HEK293 (cell line): ENCODE measurements around the gene CLK4.

Experiments
- CTCF ChIA-PET: fragments of 350-600 bp; formaldehyde crosslinking; extraction: SDS; loops from one replicate; lab custom pipeline; 2021; ENCODE audit warnings: antibody characterized with exemption; lab: Yijun Ruan, JAX
- POLR2A ChIA-PET: fragments of 300-600 bp; formaldehyde crosslinking; extraction: SDS; loops from one replicate; lab custom pipeline; 2020; ENCODE audit warnings: antibody characterized with exemption, inconsistent platforms; lab: Yijun Ruan, JAX
- H3K27ac ChIP-seq: fragments of 200-500 bp; sonication (Bioruptor generic); 2 replicates; pipeline ENCODE4 v1.5.1; 2014; ENCODE audit warnings: low read depth, low read length, control low read depth, inconsistent platforms; ENCODE audit errors: extremely low read depth
- H3K36me3 ChIP-seq, 2 experiments: fragments of 200-500 bp in 1 of 2; sonication (Bioruptor generic) in 1 of 2; 1 replicate in 1 of 2; 2 replicates in 1 of 2; pipeline ENCODE4 v1.5.1; 2014 to 2017; ENCODE audit warnings: inconsistent platforms in 2 of 2, low read length in 2 of 2; ENCODE audit not compliant: control insufficient read depth in 2 of 2, insufficient read depth in 1 of 2
- H3K4me1 ChIP-seq: fragments of 200-500 bp; sonication (Bioruptor generic); 2 replicates; pipeline ENCODE4 v1.5.1; 2014; ENCODE audit warnings: mild to moderate bottlenecking, low read length, inconsistent platforms; ENCODE audit not compliant: control insufficient read depth, insufficient read depth
- H3K4me3 ChIP-seq: 2 replicates; pipeline ENCODE4 v1.5.1; 2011; ENCODE audit warnings: low read depth, mild to moderate bottlenecking, control low read depth, low read length, moderate library complexity
- H3K9me3 ChIP-seq: fragments of 200-500 bp; sonication (Bioruptor generic); 2 replicates; pipeline ENCODE4 v1.5.1; 2014; ENCODE audit warnings: low read depth, low read length, inconsistent platforms; ENCODE audit not compliant: control insufficient read depth, insufficient read depth
- CTCF ChIP-seq: fragments of 450-650 bp; formaldehyde crosslinking; IDR thresholded peaks from 2 replicates; pipeline ENCODE4 v1.5.1; 2016; ENCODE audit warnings: missing biosample characterization, missing genetic modification characterization
- GLI2 ChIP-seq: fragments of 450-650 bp; formaldehyde crosslinking; IDR thresholded peaks from 2 replicates; pipeline ENCODE4; 2017; ENCODE audit warnings: missing biosample characterization, missing genetic modification characterization, low read depth, borderline replicate concordance
- KLF16 ChIP-seq: fragments of 450-650 bp; formaldehyde crosslinking; IDR thresholded peaks from 2 replicates; pipeline ENCODE4 v1.5.1; 2017; ENCODE audit warnings: missing biosample characterization, missing genetic modification characterization
- PRDM6 ChIP-seq: fragments of 450-650 bp; formaldehyde crosslinking; IDR thresholded peaks from 2 replicates; pipeline ENCODE4 v1.5.1; 2017; ENCODE audit warnings: missing biosample characterization, missing genetic modification characterization
- REST ChIP-seq: fragments of 450-650 bp; formaldehyde crosslinking; IDR thresholded peaks from 2 replicates; pipeline ENCODE4 v1.5.1; 2016; ENCODE audit warnings: missing biosample characterization, missing genetic modification characterization
- YY1 ChIP-seq: fragments of 450-650 bp; formaldehyde crosslinking; IDR thresholded peaks from 2 replicates; pipeline ENCODE4 v1.5.1; 2018; ENCODE audit warnings: missing biosample characterization, missing genetic modification characterization
- YY2 ChIP-seq: fragments of 450-650 bp; formaldehyde crosslinking; IDR thresholded peaks from 2 replicates; pipeline ENCODE4 v1.5.1; 2016; ENCODE audit warnings: missing biosample characterization, missing genetic modification characterization
- ZBTB11 ChIP-seq: fragments of 450-650 bp; formaldehyde crosslinking; conservative IDR thresholded peaks from 2 replicates; pipeline ENCODE4 v1.5.1; 2016; ENCODE audit warnings: low read depth, missing biosample characterization, missing genetic modification characterization
- ZBTB17 ChIP-seq: fragments of 450-650 bp; formaldehyde crosslinking; IDR thresholded peaks from 2 replicates; pipeline ENCODE4 v1.5.1; 2016; ENCODE audit warnings: missing biosample characterization, missing genetic modification characterization
- ZBTB20 ChIP-seq: fragments of 450-650 bp; formaldehyde crosslinking; IDR thresholded peaks from 2 replicates; pipeline ENCODE4 v1.5.1; 2016; ENCODE audit warnings: missing biosample characterization, missing genetic modification characterization
- ZNF121 ChIP-seq: fragments of 450-650 bp; formaldehyde crosslinking; IDR thresholded peaks from 2 replicates; pipeline ENCODE4 v1.5.1; 2016; ENCODE audit warnings: missing biosample characterization, missing genetic modification characterization
- ZNF140 ChIP-seq: fragments of 450-650 bp; formaldehyde crosslinking; IDR thresholded peaks from 2 replicates; pipeline ENCODE4 v1.5.1; 2016; ENCODE audit warnings: missing biosample characterization, missing genetic modification characterization
- ZNF146 ChIP-seq: fragments of 450-650 bp; formaldehyde crosslinking; IDR thresholded peaks from 2 replicates; pipeline ENCODE4 v1.5.1; 2016; ENCODE audit warnings: missing biosample characterization, missing genetic modification characterization
- ZNF155 ChIP-seq: fragments of 450-650 bp; formaldehyde crosslinking; IDR thresholded peaks from 2 replicates; pipeline ENCODE4 v1.5.1; 2016; ENCODE audit warnings: missing biosample characterization, missing genetic modification characterization
- ZNF292 ChIP-seq: fragments of 450-650 bp; formaldehyde crosslinking; IDR thresholded peaks from 2 replicates; pipeline ENCODE4 v1.5.1; 2016; ENCODE audit warnings: low read depth, missing biosample characterization, missing genetic modification characterization, borderline replicate concordance
- ZNF423 ChIP-seq: fragments of 450-650 bp; formaldehyde crosslinking; IDR thresholded peaks from 2 replicates; pipeline ENCODE4 v1.5.1; 2016; ENCODE audit warnings: missing biosample characterization, missing genetic modification characterization
- ZNF510 ChIP-seq: fragments of 450-650 bp; formaldehyde crosslinking; IDR thresholded peaks from 2 replicates; pipeline ENCODE4 v1.5.1; 2018; ENCODE audit warnings: mild to moderate bottlenecking, missing genetic modification characterization, missing biosample characterization; ENCODE audit not compliant: insufficient replicate concordance
- ZNF785 ChIP-seq: fragments of 450-650 bp; formaldehyde crosslinking; IDR thresholded peaks from 2 replicates; pipeline ENCODE4 v1.5.1; 2016; ENCODE audit warnings: missing biosample characterization, missing genetic modification characterization
- ZNF792 ChIP-seq: fragments of 450-650 bp; formaldehyde crosslinking; IDR thresholded peaks from 2 replicates; pipeline ENCODE4 v1.5.1; 2016; ENCODE audit warnings: missing biosample characterization, missing genetic modification characterization

Gene CLK4

GRCh38 chr5:178624631-178625546 lies 2.0 kb downstream of the CLK4 start (continued):
- TF ChIP-seq CTCF (tag by site-specific recombination) (no peak), ZNF792 (tag by site-specific recombination) (no peak), ZBTB17 (peak; percentile 57; the same call in 1 of the 2 replicates), YY1 (peak; percentile 66; the same call in 1 of the 2 replicates), YY2 (tag by site-specific recombination) (peak; percentile 51; the same call in 1 of the 2 replicates)

GRCh38 chr5:178622679-178623247 lies 4.1 kb downstream of the CLK4 start:
- TF ChIP-seq ZNF155 (no peak), ZNF785 (no peak), ZNF146 (no peak), ZNF423 (tag by site-specific recombination) (no peak), ZNF510 (no peak), ZNF121 (no peak), ZNF292 (tag by site-specific recombination) (no peak), KLF16 (tag by site-specific recombination) (no peak), GLI2 (tag by site-specific recombination) (no peak), ZNF140 (tag by site-specific recombination) (no peak), ZBTB20 (tag by site-specific recombination) (no peak), PRDM6 (tag by site-specific recombination) (no peak), ZBTB11 (tag by site-specific recombination) (no peak), REST (tag by site-specific recombination) (no peak)
- TF ChIP-seq, all 188 proteins: peak for 0
- CTCF ChIA-PET = interaction anchor here (2.1 kb wide), 1 partner anchor 33 kb away, joined by 8 read pairs; the partner anchor contains the start of gene COL23A1
- peaks cover 11 to 52% of the 10 kb centered on the region in 2 experiments; a peak in 2 of 3 replicates for H3K36me3 ChIP-seq

More at GRCh38 chr5:178622679-178623247, 4.1 kb downstream of the CLK4 start:
- no peak overlapping the region for H3K27ac ChIP-seq
- no peak overlapping the region for H3K4me3 ChIP-seq
- peaks cover 6% of the 10 kb centered on the region for H3K4me1 ChIP-seq
- no peaks in the 10 kb centered on the region for H3K9me3 ChIP-seq
- POLR2A ChIA-PET = interaction anchor here (1.2 kb wide), 1 partner anchor 108 kb away, joined by 3 read pairs; the partner anchor contains the start of gene ZNF354A
